ENCODE results near the gene ATP11C. TPM values are rescaled to one million over a fixed set of nuclear protein-coding genes. Genes with fewer than 3 reads are reported as not detected.

The ATP11C gene
- polyA plus RNA-seq, 3 donors, result 1.6 to 6.7 (median 2.5) TPM

GRCh38 chrX:139877710-139878414, 55.0 kb downstream of the ATP11C start:
- no peak overlapping the region for H3K4me3 Mint-ChIP-seq
- Histone ChIP-seq H2AFZ (ENCODE audit: insufficient read depth, low read depth, low read length, poor library complexity, severe bottlenecking) (no peak overlapping the region), H3K79me2 (ENCODE audit: insufficient read depth, low read length) (no peaks in the 10 kb centered on the region), H3K4me2 (replicated peaks; ENCODE audit: extremely low read depth, low read length, poor library complexity, severe bottlenecking) (no peak overlapping the region), H4K20me1 (ENCODE audit: insufficient read depth, low read length) (peaks cover 20% of the 10 kb centered on the region), H3K9me3 (replicated peaks in 1 of 2; ENCODE audit: control insufficient read depth in 1 of 2, insufficient read depth in 1 of 2, low read length in 2 of 2) (no peaks in the 10 kb centered on the region), H3K36me3 (replicated peaks in 1 of 2; ENCODE audit: control insufficient read depth in 1 of 2, insufficient read depth in 2 of 2, low read length in 2 of 2) (no peaks in the 10 kb centered on the region), H3K4me3 (replicated peaks in 1 of 3; ENCODE audit: low read depth in 2 of 3, low read length in 3 of 3) (no peak overlapping the region), H3K4me1 (ENCODE audit: control insufficient read depth in 1 of 2, insufficient read depth in 2 of 2, low read length in 2 of 2) (peaks cover 0 to 4% of the 10 kb centered on the region in 2 donors), H3K27ac (ENCODE audit: low read depth in 1 of 2, low read length in 2 of 2) (no peak overlapping the region), H3K27me3 (ENCODE audit: control insufficient read depth in 2 of 2, insufficient read depth in 2 of 2, low read length in 2 of 2) (no peaks in the 10 kb centered on the region), H3K9ac (ENCODE audit: insufficient read depth, low read length, poor library complexity, severe bottlenecking) (no peak overlapping the region)
- intact Hi-C loops (cut with micrococcal nuclease), result no loop called here
- no peak for DNase-seq
- peaks cover 0 to 2% (median 0%) of the 10 kb centered on the region in 3 donors for H3K27me3 Mint-ChIP-seq (ENCODE audit: low read depth in 3 of 3)
- peaks cover 4 to 5% of the 10 kb centered on the region in 2 donors for H3K36me3 Mint-ChIP-seq
- TF ChIP-seq, protein P1, sequence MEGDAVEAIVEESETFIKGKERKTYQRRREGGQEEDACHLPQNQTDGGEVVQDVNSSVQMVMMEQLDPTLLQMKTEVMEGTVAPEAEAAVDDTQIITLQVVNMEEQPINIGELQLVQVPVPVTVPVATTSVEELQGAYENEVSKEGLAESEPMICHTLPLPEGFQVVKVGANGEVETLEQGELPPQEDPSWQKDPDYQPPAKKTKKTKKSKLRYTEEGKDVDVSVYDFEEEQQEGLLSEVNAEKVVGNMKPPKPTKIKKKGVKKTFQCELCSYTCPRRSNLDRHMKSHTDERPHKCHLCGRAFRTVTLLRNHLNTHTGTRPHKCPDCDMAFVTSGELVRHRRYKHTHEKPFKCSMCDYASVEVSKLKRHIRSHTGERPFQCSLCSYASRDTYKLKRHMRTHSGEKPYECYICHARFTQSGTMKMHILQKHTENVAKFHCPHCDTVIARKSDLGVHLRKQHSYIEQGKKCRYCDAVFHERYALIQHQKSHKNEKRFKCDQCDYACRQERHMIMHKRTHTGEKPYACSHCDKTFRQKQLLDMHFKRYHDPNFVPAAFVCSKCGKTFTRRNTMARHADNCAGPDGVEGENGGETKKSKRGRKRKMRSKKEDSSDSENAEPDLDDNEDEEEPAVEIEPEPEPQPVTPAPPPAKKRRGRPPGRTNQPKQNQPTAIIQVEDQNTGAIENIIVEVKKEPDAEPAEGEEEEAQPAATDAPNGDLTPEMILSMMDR (IDR thresholded peaks at IDR 0.05), result no peak
- peaks cover 0 to 2% (median 0%) of the 10 kb centered on the region in 7 donors for H3K9me3 Mint-ChIP-seq
- H3K4me1 Mint-ChIP-seq, result peaks cover 7% of the 10 kb centered on the region
- peak overlapping the region in 1 of 7 donors; percentile 87 for H3K27ac Mint-ChIP-seq
- 100% methylated on average over 2 of the region's 11 CpGs for WGBS (ENCODE audit: insufficient coverage)

DNA sequence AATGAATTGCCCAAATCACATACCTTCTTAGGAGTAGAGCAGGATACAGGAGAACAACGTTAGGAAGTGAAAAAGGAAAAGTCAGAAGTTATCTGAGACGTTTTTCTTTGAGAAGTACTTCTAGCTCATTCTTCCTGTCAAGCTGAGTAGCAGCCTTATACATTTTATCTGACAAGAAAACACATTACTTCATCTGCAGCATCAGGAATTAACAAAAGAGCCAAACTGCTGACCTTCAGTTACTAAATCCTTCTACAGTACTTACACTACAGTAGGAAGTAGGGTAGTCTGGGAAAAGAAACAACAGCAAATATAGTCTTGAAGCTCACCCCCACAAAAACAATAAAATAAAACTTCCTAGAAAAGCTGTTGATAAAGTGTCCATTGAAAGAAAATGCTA, 57.0 kb downstream of the ATP11C start:
- no CpG with 5 or more reads among the region's 2 CpGs for WGBS (ENCODE audit: insufficient coverage)

More for the DNA sequence above, 57.0 kb downstream of the ATP11C start:
- Mint-ChIP-seq H3K9me3 (peaks cover 0 to 3% (median 0%) of the 10 kb centered on the region in 7 donors), H3K27ac (no peak overlapping the region), H3K4me3 (no peak overlapping the region), H3K27me3 (ENCODE audit: low read depth in 3 of 3) (peaks cover 0 to 2% (median 0%) of the 10 kb centered on the region in 3 donors), H3K4me1 (peaks cover 4% of the 10 kb centered on the region), H3K36me3 (peaks cover 4 to 5% of the 10 kb centered on the region in 2 donors)
- TF ChIP-seq, protein P1 (IDR thresholded peaks at IDR 0.05), result no peak
- Histone ChIP-seq H2AFZ (ENCODE audit: insufficient read depth, low read depth, low read length, poor library complexity, severe bottlenecking) (no peak overlapping the region), H4K20me1 (ENCODE audit: insufficient read depth, low read length) (peaks cover 10% of the 10 kb centered on the region), H3K79me2 (ENCODE audit: insufficient read depth, low read length) (no peaks in the 10 kb centered on the region), H3K4me3 (replicated peaks in 1 of 3; ENCODE audit: low read depth in 2 of 3, low read length in 3 of 3) (no peak overlapping the region), H3K27ac (ENCODE audit: low read depth in 1 of 2, low read length in 2 of 2) (no peak overlapping the region), H3K9me3 (replicated peaks in 1 of 2; ENCODE audit: control insufficient read depth in 1 of 2, insufficient read depth in 1 of 2, low read length in 2 of 2) (no peaks in the 10 kb centered on the region), H3K4me2 (replicated peaks; ENCODE audit: extremely low read depth, low read length, poor library complexity, severe bottlenecking) (no peak overlapping the region), H3K4me1 (ENCODE audit: control insufficient read depth in 1 of 2, insufficient read depth in 2 of 2, low read length in 2 of 2) (peaks cover 0 to 4% of the 10 kb centered on the region in 2 donors), H3K27me3 (ENCODE audit: control insufficient read depth in 2 of 2, insufficient read depth in 2 of 2, low read length in 2 of 2) (no peaks in the 10 kb centered on the region), H3K9ac (ENCODE audit: insufficient read depth, low read length, poor library complexity, severe bottlenecking) (no peak overlapping the region), H3K36me3 (replicated peaks in 1 of 2; ENCODE audit: control insufficient read depth in 1 of 2, insufficient read depth in 2 of 2, low read length in 2 of 2) (no peaks in the 10 kb centered on the region)
- intact Hi-C loops (cut with micrococcal nuclease), result no loop called here
- DNase-seq, result no peak
